Body of pancreas (tissue), 4 donors: ENCODE results near the gene VPS41.

ENCODE experiments used
- POLR2A ChIP-seq, 3 donors: fragments of 450-650 bp; IDR thresholded peaks; one replicate each; pipeline ENCODE4 v1.6.1; 2016; ENCODE audit warnings: antibody characterized with exemption in 3 of 3, mild to moderate bottlenecking in 2 of 3
- TF ChIP-seq, protein P1 (sequence below), 7 experiments: fragments of 450-650 bp in 4 of 7; fragments of 200-600 bp in 3 of 7; sonication (generic) in 3 of 7; IDR thresholded peaks; one replicate each; pipeline ENCODE4 v1.5.1; 2016 to 2019; ENCODE audit warnings: antibody characterized with exemption in 7 of 7

DNA sequence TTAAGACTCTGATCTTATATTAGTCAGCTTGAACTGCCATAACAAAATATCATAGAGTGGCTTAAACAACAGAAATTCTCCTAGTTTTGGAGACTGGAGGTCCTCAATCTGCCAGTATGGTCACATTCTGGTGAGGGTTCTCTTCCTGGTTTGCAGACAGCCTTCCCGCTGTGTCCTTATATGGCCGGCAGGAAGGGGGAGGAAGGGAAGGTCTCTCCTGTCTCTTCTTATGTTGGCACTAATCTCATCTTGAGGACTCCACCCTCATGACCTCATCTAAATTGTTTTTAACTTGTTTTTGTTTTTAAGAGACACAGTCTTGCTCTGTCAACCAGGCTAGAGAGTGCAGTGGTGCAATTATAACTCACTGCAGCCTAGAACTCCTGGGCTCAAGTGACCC, 53.1 kb downstream of the VPS41 start:
- TF ChIP-seq POLR2A (IDR thresholded peaks at IDR 0.05) = no peak
- TF ChIP-seq, protein P1, sequence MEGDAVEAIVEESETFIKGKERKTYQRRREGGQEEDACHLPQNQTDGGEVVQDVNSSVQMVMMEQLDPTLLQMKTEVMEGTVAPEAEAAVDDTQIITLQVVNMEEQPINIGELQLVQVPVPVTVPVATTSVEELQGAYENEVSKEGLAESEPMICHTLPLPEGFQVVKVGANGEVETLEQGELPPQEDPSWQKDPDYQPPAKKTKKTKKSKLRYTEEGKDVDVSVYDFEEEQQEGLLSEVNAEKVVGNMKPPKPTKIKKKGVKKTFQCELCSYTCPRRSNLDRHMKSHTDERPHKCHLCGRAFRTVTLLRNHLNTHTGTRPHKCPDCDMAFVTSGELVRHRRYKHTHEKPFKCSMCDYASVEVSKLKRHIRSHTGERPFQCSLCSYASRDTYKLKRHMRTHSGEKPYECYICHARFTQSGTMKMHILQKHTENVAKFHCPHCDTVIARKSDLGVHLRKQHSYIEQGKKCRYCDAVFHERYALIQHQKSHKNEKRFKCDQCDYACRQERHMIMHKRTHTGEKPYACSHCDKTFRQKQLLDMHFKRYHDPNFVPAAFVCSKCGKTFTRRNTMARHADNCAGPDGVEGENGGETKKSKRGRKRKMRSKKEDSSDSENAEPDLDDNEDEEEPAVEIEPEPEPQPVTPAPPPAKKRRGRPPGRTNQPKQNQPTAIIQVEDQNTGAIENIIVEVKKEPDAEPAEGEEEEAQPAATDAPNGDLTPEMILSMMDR (IDR thresholded peaks at IDR 0.05) = no peak
